Endodermal cell (in vitro differentiated cells): ENCODE measurements around the gene KCNK7. TPM values are rescaled to one million over a fixed set of nuclear protein-coding genes. Genes with fewer than 3 reads are reported as not detected.

ENCODE experiments used
- DNase-seq: peaks from one replicate; pipeline ENCODE4 v3.0.0-alpha.2; 2017
- H3K27ac ChIP-seq: 2 replicates; pipeline ENCODE4 v1.5.1; 2013; ENCODE audit warnings: mild to moderate bottlenecking, low read depth, low read length, moderate library complexity
- H3K27me3 ChIP-seq: 2 replicates; pipeline ENCODE4 v1.6.1; 2013; ENCODE audit warnings: mild to moderate bottlenecking, low read length, moderate library complexity; ENCODE audit not compliant: insufficient read depth, control insufficient read depth, poor library complexity, severe bottlenecking
- H3K36me3 ChIP-seq: 2 replicates; pipeline ENCODE4 v1.7.0; 2013; ENCODE audit warnings: mild to moderate bottlenecking, low read length, moderate library complexity; ENCODE audit not compliant: control insufficient read depth, insufficient read depth
- H3K4me1 ChIP-seq: one replicate; pipeline ENCODE4 v1.7.0; 2013; ENCODE audit warnings: low read length; ENCODE audit not compliant: control insufficient read depth, insufficient read depth
- H3K4me3 ChIP-seq: 2 replicates; pipeline ENCODE4 v1.5.1; 2013; ENCODE audit warnings: mild to moderate bottlenecking, low read length, moderate library complexity
- H3K9ac ChIP-seq: 2 replicates; pipeline ENCODE4 v1.6.1; 2013; ENCODE audit warnings: mild to moderate bottlenecking, low read length, moderate library complexity; ENCODE audit not compliant: poor library complexity, severe bottlenecking; ENCODE audit errors: extremely low read depth
- H3K9me3 ChIP-seq: 2 replicates; pipeline ENCODE4 v1.6.1; 2013; ENCODE audit warnings: mild to moderate bottlenecking, low read length, moderate library complexity; ENCODE audit not compliant: control insufficient read depth
- H3K27ac Mint-ChIP-seq: 2 replicates; pipeline ENCODE4 v1.8.0; 2020; ENCODE audit warnings: mixed read lengths
- H3K27me3 Mint-ChIP-seq: 2 replicates; pipeline ENCODE4 v1.8.0; 2021; ENCODE audit warnings: mild to moderate bottlenecking, mixed read lengths; ENCODE audit not compliant: insufficient read depth
- H3K36me3 Mint-ChIP-seq: 2 replicates; pipeline ENCODE4 v1.8.0; 2020; ENCODE audit warnings: low read depth, mixed read lengths
- H3K4me1 Mint-ChIP-seq: 2 replicates; pipeline ENCODE4 v1.8.0; 2020; ENCODE audit warnings: mixed read lengths
- H3K4me3 Mint-ChIP-seq: 2 replicates; pipeline ENCODE4 v1.8.0; 2020; ENCODE audit warnings: mild to moderate bottlenecking, moderate library complexity, mixed read lengths
- H3K9me3 Mint-ChIP-seq: 2 replicates; pipeline ENCODE4 v1.8.0; 2020; ENCODE audit warnings: mild to moderate bottlenecking, mixed read lengths
- WGBS, 2 experiments: methylation state at CpG; one replicate each; pipeline versions ENCODE4 v1.1.5 to v1.1.7; 2013; ENCODE audit warnings: missing lambda C conversion rate in 2 of 2, mixed read lengths in 1 of 2; ENCODE audit not compliant: insufficient coverage in 1 of 2, insufficient read length in 1 of 2; 5-methylcytosine and 5-hydroxymethylcytosine counted together
- total RNA-seq, 2 donors: library from RNA; stranded (reverse); fragmentation: NEBNext Ultra II Directional in 1 of 2; extraction: Animal tissue kit (Norgen Biotek cat#: 25700) in 1 of 2; gene quantifications; 2 replicates in 1 of 2; 3 replicates in 1 of 2; pipeline ENCODE4 v1.2.1, GENCODE V29; 2021
- TF ChIP-seq, protein P1 (sequence below): fragments of 200-600 bp; sonication (generic); conservative IDR thresholded peaks from 2 replicates; pipeline ENCODE4 v1.5.0; 2021; ENCODE audit warnings: antibody characterized with exemption, mild to moderate bottlenecking

The KCNK7 gene
- total RNA-seq, 2 donors from 2014 or later = 1.2 TPM; not detected in 1

DNA sequence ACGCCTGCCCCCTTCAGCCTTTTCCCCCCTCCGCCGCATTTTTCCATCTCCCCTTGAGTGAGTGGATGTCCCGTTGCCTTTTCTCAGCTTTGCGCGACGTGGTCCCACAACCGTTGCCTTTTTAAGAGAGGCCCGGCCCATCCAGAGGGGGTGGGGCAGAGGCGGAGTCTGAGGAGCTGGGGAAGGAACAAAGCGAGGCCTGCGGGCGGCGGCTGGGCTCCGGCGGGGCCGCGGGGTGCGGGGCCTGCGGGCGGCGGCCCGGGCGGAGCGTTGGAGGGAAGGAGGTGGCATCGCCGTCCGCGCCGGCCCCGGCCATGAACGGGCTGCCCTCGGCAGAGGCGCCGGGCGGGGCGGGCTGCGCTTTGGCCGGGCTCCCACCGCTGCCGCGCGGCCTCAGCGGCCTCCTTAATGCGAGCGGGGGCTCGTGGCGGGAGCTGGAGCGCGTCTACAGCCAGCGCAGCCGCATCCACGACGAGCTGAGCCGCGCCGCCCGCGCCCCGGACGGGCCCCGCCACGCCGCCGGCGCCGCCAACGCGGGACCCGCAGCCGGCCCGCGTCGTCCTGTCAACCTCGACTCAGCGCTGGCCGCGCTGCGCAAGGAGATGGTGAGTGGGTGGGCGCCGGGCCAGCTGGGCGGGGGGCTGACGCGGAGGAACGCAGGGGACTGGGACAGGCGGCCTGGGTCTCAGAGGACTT lies 23.1 kb downstream of the KCNK7 start, which contains the start of gene FAM89B:
Gene FAM89B (plus strand): TSS at position 183 of the 696 bp plus-strand sequence. CDS start 132 bp downstream, at position 315.
- H3K9ac ChIP-seq = no peak within 1 kb of the TSS
- peak; percentile 94 for DNase-seq
- Mint-ChIP-seq H3K27me3 (peaks cover 26% of the 10 kb centered on the region), H3K9me3 (no peaks in the 10 kb centered on the region), H3K36me3 (peaks cover 11% of the 10 kb centered on the region), H3K4me3 (peak within 1 kb of the TSS; percentile 97), H3K27ac (peak within 1 kb of the TSS; percentile 76), H3K4me1 (peaks cover 35% of the 10 kb centered on the region)
- no peaks in the 10 kb centered on the region for H3K9me3 ChIP-seq
- WGBS, 2 experiments = 1% methylated on average over 34 to 86 of the region's 86 CpGs
- H3K36me3 ChIP-seq = no peaks in the 10 kb centered on the region
- H3K27ac ChIP-seq = peak within 1 kb of the TSS; percentile 40
- TF ChIP-seq, protein P1, sequence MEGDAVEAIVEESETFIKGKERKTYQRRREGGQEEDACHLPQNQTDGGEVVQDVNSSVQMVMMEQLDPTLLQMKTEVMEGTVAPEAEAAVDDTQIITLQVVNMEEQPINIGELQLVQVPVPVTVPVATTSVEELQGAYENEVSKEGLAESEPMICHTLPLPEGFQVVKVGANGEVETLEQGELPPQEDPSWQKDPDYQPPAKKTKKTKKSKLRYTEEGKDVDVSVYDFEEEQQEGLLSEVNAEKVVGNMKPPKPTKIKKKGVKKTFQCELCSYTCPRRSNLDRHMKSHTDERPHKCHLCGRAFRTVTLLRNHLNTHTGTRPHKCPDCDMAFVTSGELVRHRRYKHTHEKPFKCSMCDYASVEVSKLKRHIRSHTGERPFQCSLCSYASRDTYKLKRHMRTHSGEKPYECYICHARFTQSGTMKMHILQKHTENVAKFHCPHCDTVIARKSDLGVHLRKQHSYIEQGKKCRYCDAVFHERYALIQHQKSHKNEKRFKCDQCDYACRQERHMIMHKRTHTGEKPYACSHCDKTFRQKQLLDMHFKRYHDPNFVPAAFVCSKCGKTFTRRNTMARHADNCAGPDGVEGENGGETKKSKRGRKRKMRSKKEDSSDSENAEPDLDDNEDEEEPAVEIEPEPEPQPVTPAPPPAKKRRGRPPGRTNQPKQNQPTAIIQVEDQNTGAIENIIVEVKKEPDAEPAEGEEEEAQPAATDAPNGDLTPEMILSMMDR = no peak
- peak within 1 kb of the TSS; percentile 88 for H3K4me3 ChIP-seq
- H3K4me1 ChIP-seq = peaks cover 10% of the 10 kb centered on the region
- peaks cover 25% of the 10 kb centered on the region for H3K27me3 ChIP-seq

DNA sequence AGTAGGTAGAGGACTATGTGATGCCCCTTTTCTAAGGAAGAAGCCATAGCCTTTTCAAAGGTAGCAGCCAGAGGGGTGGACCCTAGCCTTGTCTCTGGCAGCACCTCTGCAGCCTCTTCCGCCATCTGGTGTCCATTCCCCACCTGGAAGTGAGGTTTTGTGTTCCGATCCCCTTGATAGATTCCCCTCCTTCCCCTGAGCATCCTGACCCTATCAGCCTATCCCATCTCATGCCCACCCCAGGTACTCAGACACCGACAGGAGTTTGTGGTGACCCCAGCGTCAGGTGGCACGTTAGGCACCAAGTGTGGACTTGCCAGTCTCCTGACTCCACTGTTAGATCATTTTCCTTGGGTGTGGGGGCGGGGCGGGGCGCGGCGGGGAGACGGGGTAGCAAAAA lies 23.7 kb downstream of the KCNK7 start:
- WGBS, 2 experiments = 10 to 18% methylated on average over 4 to 11 of the region's 11 CpGs
- H3K4me1 Mint-ChIP-seq = peaks cover 35% of the 10 kb centered on the region
- peak overlapping the region; percentile 76 for H3K27ac Mint-ChIP-seq
- H3K9me3 Mint-ChIP-seq = no peaks in the 10 kb centered on the region
- H3K36me3 Mint-ChIP-seq = peaks cover 11% of the 10 kb centered on the region
- Histone ChIP-seq H3K36me3 (no peaks in the 10 kb centered on the region), H3K4me3 (peak overlapping the region; percentile 88), H3K9ac (no peak overlapping the region), H3K4me1 (peaks cover 10% of the 10 kb centered on the region), H3K27me3 (peaks cover 21% of the 10 kb centered on the region), H3K27ac (no peak overlapping the region), H3K9me3 (no peaks in the 10 kb centered on the region)
- TF ChIP-seq, protein P1 = peak; percentile 73
- peak overlapping the region; percentile 97 for H3K4me3 Mint-ChIP-seq
- peak; percentile 88 for DNase-seq
- peaks cover 21% of the 10 kb centered on the region for H3K27me3 Mint-ChIP-seq

DNA sequence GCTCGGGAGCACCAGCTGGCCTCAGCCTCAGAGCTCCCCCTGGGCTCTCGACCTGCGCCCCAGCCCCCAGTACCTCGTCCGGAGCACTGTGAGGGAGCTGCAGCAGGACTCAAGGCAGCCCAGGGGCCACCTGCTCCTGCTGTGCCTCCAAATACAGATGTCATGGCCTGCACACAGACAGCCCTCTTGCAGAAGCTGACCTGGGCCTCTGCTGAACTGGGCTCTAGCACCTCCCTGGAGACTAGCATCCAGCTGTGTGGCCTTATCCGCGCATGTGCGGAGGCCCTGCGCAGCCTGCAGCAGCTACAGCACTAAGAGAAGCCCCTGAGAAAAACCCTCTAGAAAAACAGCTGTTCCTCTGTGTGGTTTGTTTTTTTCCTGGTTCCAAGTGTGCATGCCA lies 24.2 kb downstream of the KCNK7 start:
- H3K9me3 Mint-ChIP-seq = no peaks in the 10 kb centered on the region
- H3K36me3 ChIP-seq = no peaks in the 10 kb centered on the region
- peak overlapping the region; percentile 97 for H3K4me3 Mint-ChIP-seq
- peaks cover 16% of the 10 kb centered on the region for H3K27me3 ChIP-seq
- peaks cover 11% of the 10 kb centered on the region for H3K36me3 Mint-ChIP-seq
- peak overlapping the region; percentile 76 for H3K27ac Mint-ChIP-seq
- H3K4me1 Mint-ChIP-seq = peaks cover 35% of the 10 kb centered on the region
- TF ChIP-seq, protein P1 = no peak
- H3K4me3 ChIP-seq = peak overlapping the region; percentile 88
- 83 to 87% methylated on average over 9 of the region's 9 CpGs for WGBS, 2 experiments
- peaks cover 10% of the 10 kb centered on the region for H3K4me1 ChIP-seq
- no peak overlapping the region for H3K9ac ChIP-seq
- no peak overlapping the region for H3K27ac ChIP-seq
- H3K27me3 Mint-ChIP-seq = peaks cover 15% of the 10 kb centered on the region
- DNase-seq = no peak
- H3K9me3 ChIP-seq = no peaks in the 10 kb centered on the region
